GM19099 (cell line): ENCODE measurements around the gene NUDT6.

Source experiments
- POLR2A ChIP-seq: IDR thresholded peaks from 3 replicates; pipeline ENCODE4 v1.6.1; 2011; ENCODE audit warnings: low read depth; ENCODE audit not compliant: insufficient read length; ENCODE audit errors: extremely low read depth

The NUDT6 gene

GRCh38 chr4:122921971-122922876 lies at the start of gene NUDT6:
Gene NUDT6, minus strand, starts transcription at chr4:122922597. Its CDS starts 25 bp downstream, at chr4:122922572.
- peak; percentile 67 for TF ChIP-seq POLR2A

GRCh38 chr4:122968227-122968812 lies 45.9 kb upstream of the NUDT6 start:
- TF ChIP-seq POLR2A = no peak

GRCh38 chr4:122967231-122967630 lies 44.8 kb upstream of the NUDT6 start:
- TF ChIP-seq POLR2A = no peak

- no peak for TF ChIP-seq POLR2A
Measured at GRCh38 chr4:122966201-122966600, 43.8 kb upstream of the NUDT6 start.

- TF ChIP-seq POLR2A = no peak
Measured at GRCh38 chr4:122963216-122963615, 40.8 kb upstream of the NUDT6 start.

GRCh38 chr4:122960611-122961000 lies 38.2 kb upstream of the NUDT6 start:
- TF ChIP-seq POLR2A = no peak

- no peak for TF ChIP-seq POLR2A
Measured at GRCh38 chr4:122959981-122960610, 37.7 kb upstream of the NUDT6 start.

- no peak for TF ChIP-seq POLR2A
Measured at GRCh38 chr4:122959441-122959840, 37.0 kb upstream of the NUDT6 start.

- no peak for TF ChIP-seq POLR2A
Measured at GRCh38 chr4:122958505-122958904, 36.1 kb upstream of the NUDT6 start.

- no peak for TF ChIP-seq POLR2A
Measured at GRCh38 chr4:122953924-122954323, 31.5 kb upstream of the NUDT6 start.

- TF ChIP-seq POLR2A = no peak
Measured at GRCh38 chr4:122952028-122952427, 29.6 kb upstream of the NUDT6 start.

- no peak for TF ChIP-seq POLR2A
Measured at GRCh38 chr4:122948671-122949070, 26.3 kb upstream of the NUDT6 start.

GRCh38 chr4:122946142-122946541 lies 23.7 kb upstream of the NUDT6 start:
- TF ChIP-seq POLR2A = no peak

- TF ChIP-seq POLR2A = no peak
Measured at GRCh38 chr4:122932763-122933162, 10.4 kb upstream of the NUDT6 start.

GRCh38 chr4:122930862-122931261 lies 8.5 kb upstream of the NUDT6 start:
- TF ChIP-seq POLR2A = no peak

GRCh38 chr4:122928930-122929329 lies 6.5 kb upstream of the NUDT6 start:
- TF ChIP-seq POLR2A = no peak

- peak; percentile 54 for TF ChIP-seq POLR2A
Measured at GRCh38 chr4:122922877-122923511, 597 bp upstream of the NUDT6 start.
